Fibroblast of mammary gland (primary cell): ENCODE results near the gene CDK14.
A peak's percentile ranks its signal among the peaks of the same experiment; 100 is the strongest.

ENCODE experiments used
- DNase-seq: peaks from one replicate; pipeline ENCODE4 v3.0.0-alpha.2; 2010; ENCODE audit warnings: low read depth
- H3K4me3 ChIP-seq: 2 replicates; pipeline ENCODE4 v1.5.1; 2011; ENCODE audit warnings: low read depth, mild to moderate bottlenecking, low read length, moderate library complexity; ENCODE audit not compliant: control insufficient read depth
- TF ChIP-seq, protein P1 (sequence below): conservative IDR thresholded peaks from 2 replicates; pipeline ENCODE4 v1.5.1; 2011; ENCODE audit warnings: low read depth, low read length, inconsistent platforms; ENCODE audit not compliant: control insufficient read depth, insufficient read depth

Gene CDK14

DNA sequence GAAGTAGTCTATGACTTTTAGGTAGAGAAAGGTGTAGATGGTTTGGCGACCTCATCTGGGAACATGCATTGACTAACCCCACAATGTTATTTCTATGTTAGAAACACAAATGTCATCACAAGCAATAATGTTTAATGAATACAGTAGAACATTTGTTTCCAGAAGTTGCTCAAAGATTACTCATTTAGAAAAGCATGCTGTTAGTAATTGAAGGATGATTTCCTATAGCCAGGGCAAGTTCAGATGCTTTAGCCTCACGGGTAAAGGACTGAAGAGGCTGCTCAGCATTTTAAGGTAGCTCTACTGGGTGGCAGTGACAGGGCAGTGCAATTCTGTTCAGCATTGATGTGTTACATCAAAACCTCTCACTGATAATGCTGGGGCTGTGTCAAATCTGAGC lies 468.8 kb downstream of the CDK14 start:
- TF ChIP-seq, protein P1, sequence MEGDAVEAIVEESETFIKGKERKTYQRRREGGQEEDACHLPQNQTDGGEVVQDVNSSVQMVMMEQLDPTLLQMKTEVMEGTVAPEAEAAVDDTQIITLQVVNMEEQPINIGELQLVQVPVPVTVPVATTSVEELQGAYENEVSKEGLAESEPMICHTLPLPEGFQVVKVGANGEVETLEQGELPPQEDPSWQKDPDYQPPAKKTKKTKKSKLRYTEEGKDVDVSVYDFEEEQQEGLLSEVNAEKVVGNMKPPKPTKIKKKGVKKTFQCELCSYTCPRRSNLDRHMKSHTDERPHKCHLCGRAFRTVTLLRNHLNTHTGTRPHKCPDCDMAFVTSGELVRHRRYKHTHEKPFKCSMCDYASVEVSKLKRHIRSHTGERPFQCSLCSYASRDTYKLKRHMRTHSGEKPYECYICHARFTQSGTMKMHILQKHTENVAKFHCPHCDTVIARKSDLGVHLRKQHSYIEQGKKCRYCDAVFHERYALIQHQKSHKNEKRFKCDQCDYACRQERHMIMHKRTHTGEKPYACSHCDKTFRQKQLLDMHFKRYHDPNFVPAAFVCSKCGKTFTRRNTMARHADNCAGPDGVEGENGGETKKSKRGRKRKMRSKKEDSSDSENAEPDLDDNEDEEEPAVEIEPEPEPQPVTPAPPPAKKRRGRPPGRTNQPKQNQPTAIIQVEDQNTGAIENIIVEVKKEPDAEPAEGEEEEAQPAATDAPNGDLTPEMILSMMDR: no peak
- no peak overlapping the region for H3K4me3 ChIP-seq
- peak; percentile 34 for DNase-seq

DNA sequence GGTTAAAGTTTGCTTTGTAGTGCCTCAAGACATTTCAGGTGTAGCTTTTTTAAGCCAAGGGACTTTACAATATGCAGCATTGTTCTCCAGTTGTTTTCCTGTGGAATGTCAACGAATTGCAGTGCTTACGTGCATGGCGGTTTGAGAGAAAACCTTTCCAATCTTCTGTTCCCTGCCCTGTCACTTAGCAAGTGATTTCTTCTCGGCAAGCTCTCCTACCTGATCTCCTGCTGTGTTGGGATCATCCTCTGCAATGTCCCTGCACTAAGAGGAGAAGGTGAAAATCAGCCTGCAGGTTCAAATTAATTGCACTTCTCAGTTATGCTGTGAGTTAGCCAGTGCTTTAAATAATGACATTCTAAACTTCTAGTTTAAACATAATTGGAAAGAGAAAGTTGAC lies 470.5 kb downstream of the CDK14 start:
- TF ChIP-seq, protein P1: no peak
- no peak overlapping the region for H3K4me3 ChIP-seq
- DNase-seq: no peak

DNA sequence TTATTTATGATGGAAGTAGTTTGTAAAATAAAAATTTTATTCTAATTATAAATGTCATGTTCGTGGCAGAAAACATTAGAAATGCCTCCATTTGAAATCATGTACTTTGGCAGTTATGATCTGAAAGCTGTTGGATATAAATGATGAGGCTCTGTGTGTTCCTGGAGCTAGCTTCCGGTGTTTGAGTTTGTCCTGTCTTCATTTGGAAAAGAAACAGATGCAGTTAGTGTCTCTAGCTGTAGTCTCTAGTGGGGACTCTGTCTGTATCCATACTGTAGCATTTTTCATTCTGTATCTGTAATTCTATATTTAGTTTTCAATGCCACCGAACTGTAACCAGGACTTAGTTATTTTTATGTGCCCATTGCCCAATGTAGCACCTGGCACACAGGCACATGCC lies 471.1 kb downstream of the CDK14 start:
- TF ChIP-seq, protein P1: no peak
- H3K4me3 ChIP-seq: no peak overlapping the region
- no peak for DNase-seq

DNA sequence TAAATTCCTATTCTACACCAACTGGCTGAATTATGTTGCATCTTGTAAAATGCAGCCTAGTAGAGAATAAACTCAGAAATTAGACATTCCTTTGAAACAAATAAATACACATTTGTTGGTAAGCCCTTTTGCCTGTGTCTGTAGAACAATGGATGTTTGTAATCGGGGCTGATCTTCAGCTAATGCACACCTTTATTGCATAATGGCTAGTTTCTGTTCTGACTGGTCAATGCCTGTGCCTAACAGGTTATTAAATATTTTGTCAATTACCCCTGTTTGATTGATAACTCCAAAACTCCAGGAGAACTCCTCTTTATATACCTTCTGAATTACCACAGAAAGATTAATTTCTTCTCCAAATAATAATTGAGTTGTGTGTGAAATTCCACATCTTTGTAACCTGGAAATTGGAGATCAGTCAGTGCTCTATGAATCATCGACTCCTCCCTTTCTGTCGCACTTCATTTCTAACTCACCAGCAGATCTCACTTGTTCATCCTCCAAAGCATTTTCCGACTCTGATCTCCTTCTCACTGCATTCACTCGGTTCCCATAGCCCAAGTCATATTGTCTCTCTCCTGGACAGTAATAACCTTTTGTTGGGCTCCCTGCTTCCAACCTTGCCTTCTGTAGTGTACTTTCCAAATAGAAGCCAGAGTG lies 472.1 kb downstream of the CDK14 start:
- no peak for DNase-seq
- no peak overlapping the region for H3K4me3 ChIP-seq
- TF ChIP-seq, protein P1: no peak

DNA sequence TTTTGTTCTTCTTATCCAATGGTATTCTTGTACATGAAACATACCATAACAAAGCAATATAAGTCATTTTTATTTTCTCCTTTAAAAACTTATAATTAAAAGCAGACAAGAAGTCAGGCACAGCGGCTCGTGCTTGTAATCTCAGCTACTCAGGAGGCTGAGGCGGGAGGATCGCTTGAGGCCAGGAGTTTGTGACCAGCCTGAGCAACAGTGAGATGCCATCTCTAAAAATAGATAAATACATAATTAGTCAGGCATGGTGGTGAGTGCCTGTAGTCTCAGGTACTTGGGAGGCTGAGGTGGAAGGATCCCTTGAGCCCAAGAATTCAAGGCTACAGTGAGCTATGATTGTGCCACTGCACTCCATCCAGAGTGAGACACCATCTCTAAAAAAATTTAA lies 473.0 kb downstream of the CDK14 start:
- TF ChIP-seq, protein P1: no peak
- no peak overlapping the region for H3K4me3 ChIP-seq
- DNase-seq: no peak

DNA sequence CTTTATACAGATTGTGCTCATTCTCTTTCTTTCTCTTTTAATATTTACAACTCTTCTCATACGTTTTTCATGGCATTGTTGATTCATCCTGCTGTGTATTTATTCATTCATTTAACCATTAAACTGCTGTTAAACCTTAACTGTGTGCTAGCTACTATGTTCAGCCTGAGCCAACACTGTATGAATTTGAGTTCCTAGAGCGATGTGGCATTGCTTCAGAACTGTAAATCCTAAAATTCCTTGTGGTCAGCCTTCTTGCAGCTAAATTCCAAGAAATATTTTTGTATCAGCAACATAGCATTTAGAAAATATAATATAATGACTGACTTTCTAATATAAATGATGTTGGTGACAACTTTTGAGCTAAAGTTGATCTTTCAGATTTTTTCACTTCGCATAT lies 483.4 kb downstream of the CDK14 start:
- DNase-seq: peak; percentile 21
- no peak overlapping the region for H3K4me3 ChIP-seq

More for the DNA sequence above, 483.4 kb downstream of the CDK14 start:
- TF ChIP-seq, protein P1: no peak
